Gastroesophageal sphincter (tissue), 4 donors: ENCODE data around the gene WNK2. TPM values are rescaled to one million over a fixed set of nuclear protein-coding genes. Genes with fewer than 3 reads are reported as not detected.

Source experiments
- ATAC-seq: fragments of 150-250 bp; one replicate; pipeline ENCODE4 v1.9.1; 2016; ENCODE audit warnings: mild to moderate bottlenecking, moderate library complexity
- H3K27ac ChIP-seq, 4 donors: fragments of 200-600 bp; sonication (generic) in 3 of 4; 1 replicate in 3 of 4; 2 replicates in 1 of 4; pipeline ENCODE4 v1.5.1; 2016 to 2019
- H3K27me3 ChIP-seq: fragments of 200-600 bp; sonication (generic); one replicate; pipeline ENCODE4 v1.5.1; 2019
- H3K36me3 ChIP-seq, 2 donors: fragments of 200-600 bp; sonication (generic); one replicate each; pipeline ENCODE4 v1.5.1; 2019; ENCODE audit warnings: control low read depth in 1 of 2
- H3K4me1 ChIP-seq, 3 donors: fragments of 200-600 bp; sonication (generic); 1 replicate in 2 of 3; 2 replicates in 1 of 3; pipeline ENCODE4 v1.5.1; 2016 to 2019; ENCODE audit warnings: control low read depth in 2 of 3
- H3K4me3 ChIP-seq, 2 donors: fragments of 200-600 bp; sonication (generic); one replicate each; pipeline ENCODE4 v1.5.1; 2019; ENCODE audit warnings: mild to moderate bottlenecking in 1 of 2, moderate library complexity in 1 of 2
- H3K9me3 ChIP-seq, 3 donors: fragments of 200-600 bp; sonication (generic); one replicate each; pipeline ENCODE4 v1.5.1; 2017 to 2019; ENCODE audit warnings: control low read depth in 2 of 3
- EP300 ChIP-seq: sonication (generic); formaldehyde crosslinking; IDR thresholded peaks from one replicate; pipeline ENCODE4 v1.6.1; 2017; ENCODE audit warnings: antibody characterized with exemption, mild to moderate bottlenecking
- POLR2A ChIP-seq, 2 donors: fragments of 450-650 bp; IDR thresholded peaks; one replicate each; pipeline ENCODE4 v1.6.1; 2017; ENCODE audit warnings: antibody characterized with exemption in 2 of 2, mild to moderate bottlenecking in 2 of 2, moderate library complexity in 1 of 2
- POLR2AphosphoS5 ChIP-seq: sonication (generic); formaldehyde crosslinking; IDR thresholded peaks from one replicate; pipeline ENCODE4 v1.6.1; 2017; ENCODE audit warnings: antibody characterized with exemption
- WGBS, 2 donors: methylation state at CpG; one replicate each; pipeline ENCODE4 v1.1.5; 2018; ENCODE audit warnings: low coverage in 1 of 2; 5-methylcytosine and 5-hydroxymethylcytosine counted together
- total RNA-seq, 4 donors: library from RNA; depleted of rRNA; stranded (reverse); fragments of >200 nt; gene quantifications; one replicate each; pipeline ENCODE4 v1.1.0, GENCODE V29; 2016
- TF ChIP-seq, protein P1 (sequence below), 4 experiments: fragments of 200-600 bp in 2 of 4; fragments of 450-650 bp in 2 of 4; sonication (generic) in 1 of 4; IDR thresholded peaks; one replicate each; pipeline ENCODE4 v1.5.1; 2017 to 2019; ENCODE audit warnings: antibody characterized with exemption in 4 of 4, mild to moderate bottlenecking in 2 of 4, moderate library complexity in 2 of 4

Gene WNK2
- total RNA-seq, 4 donors from 2014 or later, result 26.8 to 104 (median 48.6) TPM

DNA sequence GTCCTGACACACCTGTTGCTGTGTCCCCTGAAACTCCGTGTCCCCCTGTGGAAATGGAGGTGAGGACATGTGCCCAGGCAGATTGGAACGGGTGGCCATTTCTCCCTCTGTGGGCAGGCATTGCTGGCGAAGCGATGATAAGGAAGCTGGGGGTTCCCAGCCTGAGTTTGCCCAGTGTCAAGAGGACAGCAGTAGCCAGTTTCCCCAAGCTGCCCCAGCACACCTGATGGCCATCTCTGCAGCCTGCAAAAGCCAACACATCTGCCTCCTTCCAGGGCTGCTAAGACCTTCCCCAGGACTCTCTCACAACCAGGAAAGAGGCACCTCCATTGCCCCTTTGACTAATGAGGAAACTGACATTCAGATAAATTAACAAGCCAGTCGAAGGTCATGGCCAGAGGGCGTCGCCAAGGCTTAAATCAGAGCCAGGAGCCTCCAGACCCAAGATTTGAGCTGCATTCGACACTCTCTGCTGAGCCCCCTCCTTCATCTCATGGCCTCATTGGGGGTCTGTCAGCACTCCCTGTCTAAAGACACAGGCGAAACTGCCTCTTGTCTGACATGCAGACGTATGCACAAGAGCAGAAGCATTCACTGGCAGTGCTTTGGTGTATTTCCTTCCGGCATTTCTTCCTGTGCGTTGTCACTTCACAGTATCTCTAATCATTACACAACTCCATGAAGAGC is 10.4 kb upstream of the WNK2 start:
- no peak for ATAC-seq
- H3K27me3 ChIP-seq, result no peaks in the 10 kb centered on the region

GRCh38 chr9:93174976-93175375 is 9.0 kb upstream of the WNK2 start:
- TF ChIP-seq POLR2AphosphoS5 (no peak), EP300 (no peak), POLR2A (IDR thresholded peaks at IDR 0.05) (no peak)
- TF ChIP-seq, protein P1, sequence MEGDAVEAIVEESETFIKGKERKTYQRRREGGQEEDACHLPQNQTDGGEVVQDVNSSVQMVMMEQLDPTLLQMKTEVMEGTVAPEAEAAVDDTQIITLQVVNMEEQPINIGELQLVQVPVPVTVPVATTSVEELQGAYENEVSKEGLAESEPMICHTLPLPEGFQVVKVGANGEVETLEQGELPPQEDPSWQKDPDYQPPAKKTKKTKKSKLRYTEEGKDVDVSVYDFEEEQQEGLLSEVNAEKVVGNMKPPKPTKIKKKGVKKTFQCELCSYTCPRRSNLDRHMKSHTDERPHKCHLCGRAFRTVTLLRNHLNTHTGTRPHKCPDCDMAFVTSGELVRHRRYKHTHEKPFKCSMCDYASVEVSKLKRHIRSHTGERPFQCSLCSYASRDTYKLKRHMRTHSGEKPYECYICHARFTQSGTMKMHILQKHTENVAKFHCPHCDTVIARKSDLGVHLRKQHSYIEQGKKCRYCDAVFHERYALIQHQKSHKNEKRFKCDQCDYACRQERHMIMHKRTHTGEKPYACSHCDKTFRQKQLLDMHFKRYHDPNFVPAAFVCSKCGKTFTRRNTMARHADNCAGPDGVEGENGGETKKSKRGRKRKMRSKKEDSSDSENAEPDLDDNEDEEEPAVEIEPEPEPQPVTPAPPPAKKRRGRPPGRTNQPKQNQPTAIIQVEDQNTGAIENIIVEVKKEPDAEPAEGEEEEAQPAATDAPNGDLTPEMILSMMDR (IDR thresholded peaks at IDR 0.05), result no peak
- no peak for ATAC-seq
- Histone ChIP-seq H3K4me1 (no peaks in the 10 kb centered on the region), H3K36me3 (no peaks in the 10 kb centered on the region), H3K27ac (no peak overlapping the region), H3K4me3 (no peak overlapping the region), H3K27me3 (no peaks in the 10 kb centered on the region), H3K9me3 (no peaks in the 10 kb centered on the region)
- 100% methylated on average over 1 to 2 of the region's 3 CpGs for WGBS, 2 donors

More for the DNA sequence above, 10.4 kb upstream of the WNK2 start:
- WGBS, 2 donors, result 37 to 90% methylated on average over 2 to 7 of the region's 12 CpGs
- no peak for TF ChIP-seq POLR2A (IDR thresholded peaks at IDR 0.05)
- TF ChIP-seq EP300, result no peak
- no peak for TF ChIP-seq POLR2AphosphoS5
- TF ChIP-seq, protein P1 (IDR thresholded peaks at IDR 0.05), result no peak
- H3K4me1 ChIP-seq, result peaks cover 0 to 1% (median 0%) of the 10 kb centered on the region in 3 donors
- H3K36me3 ChIP-seq, result no peaks in the 10 kb centered on the region
- H3K9me3 ChIP-seq, result no peaks in the 10 kb centered on the region
- no peak overlapping the region for H3K27ac ChIP-seq
- no peak overlapping the region for H3K4me3 ChIP-seq

DNA sequence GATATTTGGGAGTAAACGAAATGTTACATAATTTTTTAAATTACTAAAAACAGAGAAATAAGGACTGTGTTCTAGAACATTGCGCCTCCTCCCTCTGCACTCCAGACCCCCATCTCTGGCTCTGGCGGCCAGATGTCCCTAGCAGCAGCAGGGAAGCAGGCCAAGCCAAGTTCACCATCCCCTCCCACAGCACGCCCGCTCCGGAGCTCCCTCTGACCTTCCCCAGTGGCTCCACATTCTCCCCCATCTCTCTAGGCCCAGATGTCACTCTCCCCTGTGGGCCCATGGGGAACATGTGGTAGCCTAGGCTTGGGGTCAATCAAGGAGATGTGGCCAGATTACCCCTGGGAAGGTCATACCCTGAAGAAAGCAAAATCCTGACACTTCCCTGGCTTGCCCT is 6.3 kb upstream of the WNK2 start:
- Histone ChIP-seq H3K27ac (no peak overlapping the region), H3K36me3 (no peaks in the 10 kb centered on the region), H3K4me3 (no peak overlapping the region), H3K9me3 (no peaks in the 10 kb centered on the region), H3K27me3 (no peaks in the 10 kb centered on the region), H3K4me1 (peaks cover 0 to 15% (median 3%) of the 10 kb centered on the region in 3 donors)
- WGBS, 2 donors, result 81 to 82% methylated on average over 3 to 6 of the region's 6 CpGs
- no peak for TF ChIP-seq EP300
- no peak for ATAC-seq

DNA sequence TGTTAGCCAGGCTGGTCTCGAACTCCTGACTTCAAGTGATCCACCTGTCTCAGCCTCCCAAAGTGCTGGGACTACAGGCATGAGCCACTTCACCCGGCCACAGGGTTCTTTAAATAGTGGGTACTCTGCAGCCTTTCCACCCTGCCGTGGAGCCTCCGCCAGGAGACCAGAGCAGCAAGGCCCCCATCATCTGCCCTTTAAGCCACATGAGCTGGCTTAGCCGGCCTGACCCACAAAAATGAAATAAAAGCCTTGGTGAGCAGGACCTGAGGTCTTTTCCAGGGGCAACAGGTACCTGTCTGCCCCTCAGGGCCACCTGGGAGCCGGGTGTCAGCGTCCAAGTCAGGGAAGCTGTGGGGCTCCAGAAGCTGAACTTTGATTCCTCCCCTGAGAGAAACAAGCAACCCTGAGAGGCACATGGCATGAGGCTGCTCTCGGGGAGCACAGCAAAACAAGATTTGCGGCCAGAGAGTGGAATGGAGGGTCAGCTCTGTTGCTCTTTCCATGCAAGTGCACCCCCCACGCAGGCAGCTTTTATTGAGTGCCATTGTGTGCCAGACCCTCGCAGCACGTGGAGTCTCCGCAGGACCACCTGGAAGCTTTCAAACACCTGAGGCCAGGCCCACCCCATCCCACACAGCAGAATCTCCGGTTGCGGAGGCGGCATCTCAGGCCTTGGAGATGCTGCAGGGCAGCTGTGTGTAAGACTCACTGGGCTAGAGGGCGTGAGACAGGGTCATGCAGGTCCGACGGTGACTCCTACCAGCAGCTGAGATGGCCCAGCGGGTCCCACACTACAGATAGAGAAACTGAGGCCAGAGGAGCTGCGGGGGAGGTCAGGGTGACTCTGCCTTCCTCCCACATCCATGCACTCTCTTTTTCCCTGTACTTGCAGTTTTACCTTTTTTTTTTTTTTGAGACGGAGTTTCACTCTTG is 4.8 kb upstream of the WNK2 start:
- Histone ChIP-seq H3K27me3 (peaks cover 5% of the 10 kb centered on the region), H3K36me3 (no peaks in the 10 kb centered on the region), H3K9me3 (no peaks in the 10 kb centered on the region), H3K4me1 (peaks cover 0 to 29% (median 12%) of the 10 kb centered on the region in 3 donors), H3K4me3 (no peak overlapping the region), H3K27ac (no peak overlapping the region)
- no peak for TF ChIP-seq POLR2A (IDR thresholded peaks at IDR 0.05)
- TF ChIP-seq, protein P1 (IDR thresholded peaks at IDR 0.05), result no peak
- no peak for TF ChIP-seq POLR2AphosphoS5
- TF ChIP-seq EP300, result no peak
- WGBS, 2 donors, result 86 to 88% methylated on average over 4 to 13 of the region's 22 CpGs
- ATAC-seq, result no peak

GRCh38 chr9:93180938-93181337 is 3.0 kb upstream of the WNK2 start:
- TF ChIP-seq EP300 (no peak), POLR2A (IDR thresholded peaks at IDR 0.05) (no peak), POLR2AphosphoS5 (no peak)
- TF ChIP-seq, protein P1 (IDR thresholded peaks at IDR 0.05), result no peak
- Histone ChIP-seq H3K9me3 (no peaks in the 10 kb centered on the region), H3K27me3 (peaks cover 14% of the 10 kb centered on the region), H3K27ac (no peak overlapping the region), H3K4me1 (peaks cover 0 to 45% (median 12%) of the 10 kb centered on the region in 3 donors), H3K4me3 (no peak overlapping the region), H3K36me3 (no peaks in the 10 kb centered on the region)
- no peak for ATAC-seq
- no CpG with 5 or more reads among the region's 1 CpG for whole genome bisulfite sequencing, 2 donors
